DLD1 (cell line): ENCODE results near the gene ANKRD40.

ENCODE experiments used
- in situ Hi-C: cut with HindIII; loops from 2 replicates; pipeline ENCODE4 v1.10.0; 2017; ENCODE audit warnings: low sequenced_read_pairs

ANKRD40 gene

GRCh38 chr17:50656509-50656908, 51.2 kb downstream of the ANKRD40 start:
- in situ Hi-C loops: no loop called here

DNA sequence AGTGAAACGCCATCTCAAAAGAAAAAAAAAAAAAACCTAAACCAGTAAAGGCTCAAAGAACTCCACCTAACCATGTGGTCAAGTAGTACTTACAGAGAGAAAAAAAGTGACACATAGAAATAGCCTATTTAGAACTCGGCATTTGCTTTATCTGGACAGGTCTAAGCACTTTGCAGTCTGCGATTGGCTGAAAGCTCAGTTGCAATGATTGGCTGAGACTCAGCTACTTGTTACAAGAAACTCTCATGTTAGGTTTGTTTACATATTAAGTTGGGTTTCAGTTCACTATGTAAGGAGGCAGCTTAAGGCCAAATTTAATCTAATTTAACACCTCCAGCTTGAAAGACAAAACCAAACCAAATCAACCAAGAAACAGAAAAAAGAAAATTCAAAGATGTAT, 54.0 kb downstream of the ANKRD40 start:
- in situ Hi-C loops: no loop called here

GRCh38 chr17:50651661-50652060, 56.1 kb downstream of the ANKRD40 start:
- in situ Hi-C loops: no loop called here

- in situ Hi-C loops: no loop called here
Measured at GRCh38 chr17:50649042-50649908, 58.4 kb downstream of the ANKRD40 start.

GRCh38 chr17:50647187-50647586, 60.5 kb downstream of the ANKRD40 start:
- in situ Hi-C loops: no loop called here

DNA sequence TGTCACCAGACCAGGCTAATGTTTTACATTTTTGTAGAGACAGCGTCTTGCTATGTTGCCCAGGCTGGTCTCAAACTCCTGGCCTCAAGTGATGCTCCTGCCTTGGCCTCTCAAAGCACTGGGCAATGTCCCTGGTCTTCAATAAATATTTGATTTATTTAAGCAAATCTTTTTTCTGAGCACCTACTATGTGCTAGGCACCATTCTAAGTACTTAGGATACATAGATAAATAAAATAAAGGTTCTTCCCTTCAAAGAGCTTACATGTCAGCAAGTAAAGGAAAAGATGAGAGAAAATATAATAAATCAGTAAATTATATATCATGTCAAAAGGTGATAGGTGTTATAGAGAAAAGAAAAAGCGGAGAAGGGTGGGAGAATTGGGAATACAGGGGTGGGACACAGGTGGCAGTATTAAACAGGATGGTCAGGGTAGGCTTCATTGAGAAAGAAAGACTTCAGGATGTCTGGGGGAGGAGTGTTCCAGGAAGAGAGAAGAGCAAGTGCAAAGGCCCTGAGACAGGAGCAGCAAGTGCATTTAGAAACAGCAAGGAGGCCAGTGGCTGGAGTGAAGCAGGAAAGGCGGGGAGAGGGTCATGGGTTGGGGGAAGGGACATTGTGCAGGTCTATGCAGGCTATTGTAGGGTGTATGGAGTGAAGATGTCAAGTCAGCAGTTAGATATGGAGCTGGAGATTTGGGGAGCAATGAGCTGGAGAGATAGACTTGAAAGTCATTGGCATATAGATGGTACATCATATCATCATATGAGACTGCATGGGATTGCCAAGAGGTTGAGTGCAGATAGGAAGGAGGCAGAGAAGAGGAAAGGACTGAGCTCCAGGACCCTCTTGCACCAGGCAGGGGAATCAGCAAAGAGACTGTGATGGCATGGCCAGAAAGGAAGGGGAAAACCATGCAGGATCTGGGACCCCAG, 61.7 kb downstream of the ANKRD40 start:
- in situ Hi-C loops: no loop called here
